ENCODE data around the gene TRAF6.

GRCh38 chr11:36510594-36510942 lies 496 bp upstream of the TRAF6 start:
- no peak for TF ChIP-seq SP1 (IDR thresholded peaks at IDR 0.05)
- TF ChIP-seq EGR1 (IDR thresholded peaks at IDR 0.05; ENCODE audit: low read depth in 2 of 2): no peak
- no peak for TF ChIP-seq YY1 (IDR thresholded peaks at IDR 0.05)
- TF ChIP-seq CTCF (IDR thresholded peaks at IDR 0.05; ENCODE audit: low read depth, low read length, missing input control): no peak
- no peak for TF ChIP-seq RXRA (IDR thresholded peaks at IDR 0.05)
- TF ChIP-seq GABPA (IDR thresholded peaks at IDR 0.05 in 1 of 2, conservative IDR thresholded peaks at IDR 0.05 in 1 of 2): no peak
- no peak for TF ChIP-seq FOXA2 (IDR thresholded peaks at IDR 0.05)
- no peak for TF ChIP-seq RAD21 (IDR thresholded peaks at IDR 0.05)
- no peak for TF ChIP-seq JUND (IDR thresholded peaks at IDR 0.05)
- TF ChIP-seq TAF1 (conservative IDR thresholded peaks at IDR 0.05): no peak
- TF ChIP-seq, protein P1, sequence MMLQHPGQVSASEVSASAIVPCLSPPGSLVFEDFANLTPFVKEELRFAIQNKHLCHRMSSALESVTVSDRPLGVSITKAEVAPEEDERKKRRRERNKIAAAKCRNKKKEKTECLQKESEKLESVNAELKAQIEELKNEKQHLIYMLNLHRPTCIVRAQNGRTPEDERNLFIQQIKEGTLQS (IDR thresholded peaks at IDR 0.05): no peak
- TF ChIP-seq, protein P2, sequence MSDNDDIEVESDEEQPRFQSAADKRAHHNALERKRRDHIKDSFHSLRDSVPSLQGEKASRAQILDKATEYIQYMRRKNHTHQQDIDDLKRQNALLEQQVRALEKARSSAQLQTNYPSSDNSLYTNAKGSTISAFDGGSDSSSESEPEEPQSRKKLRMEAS (IDR thresholded peaks at IDR 0.05): no peak
